NCI-H2029 treated with DMSO at 0.1 percent for 48 hours (cell line): ENCODE results near the gene POLE4.

ENCODE experiments used
- DNase-seq: peaks from one replicate; lab custom pipeline; 2025; lab: John Stamatoyannopoulos, UW

The POLE4 gene, protein sequence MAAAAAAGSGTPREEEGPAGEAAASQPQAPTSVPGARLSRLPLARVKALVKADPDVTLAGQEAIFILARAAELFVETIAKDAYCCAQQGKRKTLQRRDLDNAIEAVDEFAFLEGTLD

DNA sequence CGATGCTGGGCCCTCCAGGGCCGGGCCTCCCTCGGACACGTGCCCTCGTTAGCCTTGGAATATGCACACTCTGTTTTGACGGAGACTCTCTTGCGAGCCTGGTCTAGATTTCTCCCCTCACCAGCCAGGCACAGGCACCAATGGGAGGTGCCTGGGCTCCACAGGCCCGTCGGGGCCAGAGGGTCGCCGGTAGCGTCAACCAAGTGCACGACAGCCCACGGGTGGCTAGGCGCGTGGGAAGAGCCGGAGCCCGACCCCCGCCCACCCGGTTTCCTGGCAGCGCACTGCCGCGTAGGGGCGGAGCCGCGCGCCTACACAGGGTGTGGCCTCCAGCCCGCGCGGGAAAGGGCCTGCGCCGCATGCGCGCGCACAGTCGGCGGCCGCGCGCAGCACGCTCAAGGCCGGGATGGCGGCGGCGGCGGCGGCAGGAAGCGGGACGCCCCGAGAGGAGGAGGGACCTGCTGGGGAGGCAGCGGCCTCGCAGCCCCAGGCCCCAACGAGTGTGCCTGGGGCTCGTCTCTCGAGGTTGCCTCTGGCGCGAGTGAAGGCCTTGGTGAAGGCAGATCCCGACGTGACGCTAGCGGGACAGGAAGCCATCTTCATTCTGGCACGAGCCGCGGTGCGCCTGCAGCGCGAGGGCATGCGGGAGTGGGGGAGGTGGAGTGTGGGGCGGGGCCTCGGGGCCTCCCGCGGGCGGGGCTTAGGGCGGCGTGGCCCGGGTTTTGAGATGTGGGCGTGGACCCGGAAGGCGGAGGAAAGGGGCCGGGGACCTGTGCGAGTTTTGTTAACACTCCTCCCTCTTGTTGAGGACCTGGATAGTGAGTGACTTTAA lies at the start of gene POLE4:
Gene POLE4 (plus strand): TSS at position 370 of the 832 bp plus-strand sequence. CDS start 37 bp downstream, at position 407.
- peak; percentile 36 for DNase-seq

DNA sequence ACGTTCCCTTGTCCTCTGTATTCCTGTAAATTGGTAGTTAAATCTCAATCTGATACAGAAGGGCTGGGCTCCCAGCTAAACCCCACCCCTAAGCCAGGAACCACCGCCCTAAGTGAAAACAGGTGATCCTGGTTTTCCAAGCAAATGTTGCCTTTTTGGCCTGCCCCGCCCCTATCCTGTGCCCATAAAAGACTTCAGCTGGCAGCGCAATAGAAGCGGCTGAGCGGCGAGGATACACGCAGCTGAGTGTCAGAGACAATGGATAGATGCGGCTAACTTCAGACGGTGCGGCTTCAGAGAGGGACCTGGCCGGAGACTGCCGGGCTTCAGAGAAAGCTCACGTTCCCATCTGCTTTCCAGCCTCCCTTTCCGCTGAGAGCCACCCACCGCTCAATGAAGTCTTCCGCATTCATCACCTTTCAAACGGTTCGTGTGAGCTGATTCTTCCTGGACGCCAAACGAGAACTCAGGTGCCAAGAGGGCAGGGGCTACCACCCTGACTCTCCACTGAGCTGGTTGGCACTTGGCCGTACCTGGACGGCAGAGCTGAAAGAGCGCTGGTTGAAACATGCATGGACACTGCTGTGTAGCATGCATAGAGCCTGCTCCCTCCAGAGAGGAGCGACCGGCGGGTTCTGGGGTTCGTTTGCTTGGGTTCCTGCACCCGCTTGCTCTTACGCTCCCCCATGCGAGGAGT lies 49.5 kb upstream of the POLE4 start:
- DNase-seq: no peak

DNA sequence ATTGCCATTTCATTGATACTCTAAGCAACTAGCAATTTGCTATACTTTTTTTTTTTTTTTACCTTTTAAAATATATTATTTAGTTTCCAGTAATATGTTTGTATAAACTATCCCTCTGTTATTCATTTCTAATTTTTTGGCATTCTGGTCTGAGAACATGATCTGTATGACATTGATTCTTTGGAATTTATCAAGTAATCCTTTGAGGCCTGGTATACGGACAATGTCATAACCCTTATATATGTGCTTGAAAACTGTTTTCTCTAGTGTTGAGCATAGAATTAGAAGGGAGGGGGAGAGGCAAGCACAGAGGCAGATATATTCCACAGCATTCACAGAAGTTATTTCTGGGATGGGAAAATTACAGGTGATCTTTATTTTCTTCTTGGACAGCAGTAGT lies 48.2 kb upstream of the POLE4 start:
- no peak for DNase-seq

DNA sequence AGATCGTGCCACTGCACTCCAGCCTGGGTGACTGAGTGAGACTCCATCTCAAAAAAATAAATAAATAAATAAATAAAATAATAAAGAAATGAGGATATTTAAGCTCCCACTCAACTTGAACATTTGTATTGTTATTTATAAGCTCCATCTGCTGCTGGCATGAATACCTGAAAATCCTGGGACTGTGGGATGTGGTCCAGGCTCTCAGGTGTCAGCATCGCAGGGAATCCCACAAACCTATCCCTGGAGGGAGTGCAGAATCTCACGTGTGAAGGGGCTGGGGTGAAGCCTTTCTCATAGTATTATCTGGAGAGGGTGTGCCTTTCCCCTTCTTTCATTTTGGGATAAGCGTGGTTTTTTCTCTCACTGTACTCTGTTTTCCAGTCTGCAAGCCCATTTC lies 47.4 kb upstream of the POLE4 start:
- no peak for DNase-seq

DNA sequence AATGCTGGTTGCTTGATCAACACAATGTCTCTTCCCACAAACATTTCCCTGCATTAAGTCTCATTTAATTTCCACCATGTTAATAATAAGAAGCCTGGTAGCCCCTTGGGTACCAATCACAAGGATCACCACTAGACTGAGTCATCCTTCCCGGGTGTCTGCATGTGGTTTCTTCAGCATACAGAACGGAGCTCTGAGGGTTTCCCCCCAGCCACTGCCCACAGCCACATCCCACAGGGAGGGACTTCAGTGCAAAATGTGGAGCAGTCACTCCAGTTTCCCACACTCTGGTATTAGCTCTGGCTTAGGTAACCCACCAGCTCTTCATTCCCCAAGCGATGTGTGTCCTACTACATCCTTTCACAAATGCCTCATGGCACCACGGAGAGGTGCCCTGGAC lies 42.7 kb upstream of the POLE4 start:
- DNase-seq: no peak

DNA sequence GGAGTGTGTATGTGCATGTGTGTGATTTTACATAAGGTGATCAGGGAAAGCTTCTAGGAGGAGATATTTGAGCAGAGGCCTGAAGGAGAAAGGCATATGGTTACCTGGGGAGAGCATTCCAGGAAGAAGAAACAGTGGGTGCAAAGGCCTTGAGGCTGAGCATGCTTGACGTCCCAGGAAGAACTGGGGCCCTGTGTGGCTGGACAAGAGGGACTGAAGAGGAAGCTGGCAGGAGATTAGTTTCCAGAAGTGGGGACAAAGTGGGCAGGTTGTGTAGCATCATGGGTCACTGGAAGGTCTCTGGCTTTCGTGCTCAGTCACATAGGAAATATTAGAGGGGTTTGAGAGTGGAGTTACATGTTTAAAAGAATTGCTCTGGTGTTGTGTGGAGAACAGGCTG lies 42.0 kb upstream of the POLE4 start:
- DNase-seq: no peak

DNA sequence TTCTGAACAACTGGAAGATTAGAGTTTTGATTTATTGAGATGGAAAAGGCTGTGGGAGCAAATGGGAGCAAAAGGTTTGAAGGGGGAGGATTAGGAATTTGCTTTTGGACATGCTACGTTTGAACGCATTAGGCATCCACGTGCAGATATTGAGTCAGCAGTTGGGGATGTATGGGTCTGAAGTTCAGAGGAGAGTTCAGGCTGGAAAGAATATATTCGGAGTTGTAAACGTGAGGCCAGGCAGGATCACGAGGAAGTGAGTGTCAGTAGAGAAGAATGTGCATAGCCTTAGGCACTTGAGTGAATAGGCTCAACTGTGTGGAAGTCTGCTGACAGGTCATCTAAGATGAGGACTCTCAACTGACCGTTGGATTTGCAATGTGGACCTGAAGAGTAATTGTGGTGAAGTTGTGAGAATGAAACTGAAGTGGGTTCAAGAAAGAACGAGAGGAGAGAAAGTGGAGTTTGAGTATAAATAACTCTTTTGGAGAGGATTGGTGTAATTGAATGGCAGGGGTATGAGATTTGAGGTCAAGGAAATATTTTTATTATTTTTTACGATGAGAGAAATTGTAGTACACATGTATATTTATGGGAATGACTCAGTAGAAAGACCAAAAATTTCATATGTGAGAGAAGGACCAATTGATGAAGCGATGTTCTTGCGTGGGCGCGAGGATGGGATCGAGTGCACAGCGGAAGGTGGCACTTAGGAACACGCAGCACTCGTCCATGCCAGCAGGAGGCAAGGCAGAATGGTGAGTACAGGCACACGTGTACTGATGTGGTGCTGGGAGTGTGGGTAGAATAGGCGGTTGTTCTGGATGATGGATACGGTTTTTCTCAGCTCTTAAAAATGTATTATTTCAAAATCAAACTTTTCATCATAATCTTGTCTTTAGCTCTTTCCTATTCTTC lies 40.5 kb upstream of the POLE4 start:
- no peak for DNase-seq

DNA sequence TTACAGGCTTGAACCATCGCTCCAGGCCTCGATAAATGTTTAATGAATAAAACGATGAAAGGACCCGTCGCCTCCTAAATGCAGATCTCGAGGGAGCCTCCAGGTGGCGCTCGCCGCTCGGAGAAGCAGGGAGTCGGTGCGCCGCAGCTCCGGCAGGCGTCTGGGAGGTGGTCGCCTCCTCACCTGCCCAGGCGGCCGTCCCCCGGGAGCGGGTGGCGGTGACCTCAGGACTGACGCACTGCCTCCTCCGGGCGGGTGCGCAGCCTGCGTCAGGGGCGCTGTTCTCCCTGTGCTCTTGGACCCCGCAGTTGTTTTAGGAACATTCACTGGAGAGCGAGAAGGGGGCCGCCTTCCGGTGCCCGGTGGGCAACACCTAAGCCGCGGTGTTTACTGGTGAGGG lies 38.6 kb upstream of the POLE4 start:
- DNase-seq: no peak

DNA sequence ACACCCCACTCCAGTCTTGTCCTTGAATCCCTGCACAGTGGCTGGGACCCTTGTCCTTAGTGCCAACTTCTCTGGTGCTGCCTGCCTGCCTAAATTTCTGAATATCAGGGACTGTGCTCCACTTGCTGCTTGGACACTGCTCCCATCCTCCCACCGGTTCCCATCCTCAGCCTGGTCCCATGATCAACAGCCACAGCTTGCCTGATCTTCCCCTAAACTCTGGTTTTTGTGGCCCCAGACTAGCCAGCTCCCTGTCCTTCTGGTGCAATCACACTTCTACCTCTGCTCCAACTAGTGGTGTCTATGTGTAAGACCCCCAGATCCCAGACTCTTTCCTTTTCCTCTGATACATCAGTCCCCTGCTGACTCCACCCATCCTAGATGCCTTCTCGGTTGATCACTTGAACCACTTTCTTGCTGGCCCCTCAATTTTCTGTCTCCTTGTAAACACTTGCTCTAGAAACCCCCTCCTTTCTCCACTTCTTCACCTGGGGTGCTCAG lies 37.2 kb upstream of the POLE4 start:
- no peak for DNase-seq

DNA sequence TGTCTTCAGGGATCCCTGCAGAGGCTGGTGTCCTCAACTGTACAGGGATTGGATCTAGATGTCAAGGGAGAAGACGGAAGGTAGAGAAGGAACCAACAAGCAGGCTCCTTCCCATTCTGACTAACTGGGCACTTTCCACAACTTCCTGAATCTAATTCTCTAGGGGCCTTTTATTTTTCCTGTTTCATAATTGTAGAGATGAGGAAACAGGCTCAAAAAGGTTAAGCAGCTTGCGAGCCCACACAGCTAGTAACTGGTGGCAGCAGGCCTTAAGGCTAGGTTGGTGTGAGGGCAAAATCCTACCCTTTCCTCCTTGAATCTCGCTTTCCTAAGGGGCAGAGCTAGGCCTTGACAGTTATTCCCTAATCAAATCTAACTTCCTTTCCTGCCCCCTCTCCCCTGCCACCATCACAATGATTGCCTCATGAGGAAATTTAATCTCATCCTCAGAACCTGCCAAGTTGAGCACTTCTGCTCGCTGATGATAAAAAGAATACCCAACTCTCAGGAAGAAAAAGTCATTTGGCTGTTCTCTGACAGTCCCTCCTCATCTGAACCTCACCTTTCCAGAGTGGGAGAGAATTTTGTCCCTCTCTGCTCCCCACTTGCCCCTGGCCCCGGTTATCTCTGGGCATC lies 35.7 kb upstream of the POLE4 start:
- DNase-seq: no peak

DNA sequence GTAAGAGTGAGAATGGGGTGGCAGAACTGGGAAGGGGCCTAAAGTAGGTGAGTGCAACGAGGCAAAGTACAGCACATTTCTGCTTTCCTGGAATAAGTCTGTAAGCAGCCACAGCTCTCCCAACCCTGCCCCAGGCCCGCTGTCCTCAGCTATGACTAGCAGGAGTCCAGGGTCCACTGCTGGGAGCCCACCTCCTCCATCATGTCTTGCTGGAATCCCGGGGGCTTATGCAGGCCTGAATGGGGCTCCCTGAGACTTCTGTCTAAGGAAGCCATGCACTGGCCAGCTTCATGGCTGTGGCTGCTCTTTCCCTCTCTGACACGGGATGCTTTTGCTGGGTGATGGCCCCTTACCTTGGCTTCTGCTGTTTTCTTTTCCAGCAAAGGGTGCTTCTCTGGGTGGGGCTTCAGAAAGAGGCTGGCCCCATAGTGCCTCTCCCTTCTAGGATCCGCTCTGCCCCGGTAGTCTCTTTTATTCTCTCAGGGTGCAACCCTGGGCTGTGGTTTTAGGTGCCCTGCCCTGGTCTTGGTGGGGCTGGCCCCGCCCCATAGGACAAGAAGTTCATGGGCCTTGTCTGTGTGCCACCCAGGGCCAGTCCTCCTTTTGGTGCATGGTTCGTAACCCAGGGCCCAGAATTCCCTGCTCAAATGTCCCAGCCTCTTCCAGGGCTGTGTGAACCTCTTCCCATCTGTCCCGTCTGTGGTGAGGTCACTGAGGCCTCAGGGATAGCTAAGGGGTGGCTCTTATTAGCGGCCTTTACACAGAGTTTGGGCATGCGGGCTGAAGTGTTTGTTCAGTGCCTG lies 33.8 kb upstream of the POLE4 start:
- peak; percentile 16 for DNase-seq

DNA sequence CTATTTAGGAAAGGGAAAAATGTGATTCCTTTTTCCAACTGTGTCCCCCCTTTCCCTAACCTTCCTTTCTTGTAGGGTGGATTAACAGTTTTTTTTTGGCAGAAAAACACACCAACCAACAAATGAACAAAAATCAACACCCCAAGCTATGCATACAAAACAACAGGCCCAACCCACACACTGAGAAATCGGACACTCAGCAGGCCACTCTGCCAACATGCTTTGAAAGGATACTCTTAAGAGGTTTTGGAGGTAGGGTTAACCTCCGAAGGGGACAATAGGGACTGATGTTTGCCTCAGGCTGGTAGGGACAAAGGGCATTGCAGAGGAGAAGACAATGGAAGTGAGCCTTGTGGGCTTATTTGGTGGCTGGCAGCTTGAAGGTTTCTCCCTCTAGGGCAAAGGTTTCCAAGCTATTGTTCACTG lies 33.1 kb upstream of the POLE4 start:
- peak; percentile 76 for DNase-seq

DNA sequence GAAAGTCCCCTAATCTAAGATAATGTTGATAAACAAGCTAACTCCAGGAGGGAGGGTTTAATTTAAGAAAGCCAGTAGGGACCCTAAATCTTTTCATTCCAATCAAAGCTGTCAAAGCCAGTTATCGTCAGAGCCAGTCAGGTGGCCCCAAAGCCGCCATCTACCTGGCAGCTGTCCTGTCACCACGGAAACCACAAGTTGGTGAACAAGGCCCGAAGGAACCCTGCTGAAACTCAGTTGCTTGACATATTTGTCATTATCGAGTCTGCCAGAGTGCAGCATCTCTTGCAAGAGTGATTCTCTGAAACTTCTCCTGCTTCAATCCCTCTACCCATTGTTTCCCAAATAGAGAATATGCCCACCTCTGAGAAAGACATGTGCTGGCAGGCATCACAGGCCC lies 30.8 kb upstream of the POLE4 start:
- no peak for DNase-seq

DNA sequence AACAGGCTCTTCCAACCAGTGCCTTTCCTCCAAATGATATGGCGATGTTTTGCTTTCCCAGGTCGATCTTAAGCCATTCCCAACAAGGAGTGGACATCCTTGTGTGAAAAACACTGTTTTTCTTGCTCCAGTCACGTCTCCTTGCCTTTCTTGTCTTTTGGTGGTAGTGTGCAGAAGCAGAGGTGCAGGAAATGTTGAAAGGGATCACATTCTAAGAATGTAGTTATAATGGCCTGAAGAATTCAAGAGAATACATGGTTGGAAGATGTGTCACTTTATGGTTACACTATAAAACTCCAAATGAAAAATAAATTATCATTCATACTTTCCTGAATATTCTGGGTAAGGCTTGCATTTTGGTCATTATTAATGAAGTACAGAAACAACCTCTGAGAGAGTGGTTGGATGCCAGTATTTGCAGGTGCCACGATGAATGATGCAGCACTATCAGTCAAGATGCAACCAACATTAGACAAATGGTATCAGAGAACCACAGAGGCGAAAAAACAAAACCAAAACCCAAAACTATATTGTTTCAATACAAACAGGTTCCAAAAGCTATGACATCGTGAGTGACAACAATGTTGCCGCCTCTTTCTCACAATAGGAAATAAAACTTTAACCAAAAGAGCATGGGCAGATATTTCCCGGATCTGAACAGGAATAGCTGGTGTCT lies 27.5 kb upstream of the POLE4 start:
- DNase-seq: no peak

DNA sequence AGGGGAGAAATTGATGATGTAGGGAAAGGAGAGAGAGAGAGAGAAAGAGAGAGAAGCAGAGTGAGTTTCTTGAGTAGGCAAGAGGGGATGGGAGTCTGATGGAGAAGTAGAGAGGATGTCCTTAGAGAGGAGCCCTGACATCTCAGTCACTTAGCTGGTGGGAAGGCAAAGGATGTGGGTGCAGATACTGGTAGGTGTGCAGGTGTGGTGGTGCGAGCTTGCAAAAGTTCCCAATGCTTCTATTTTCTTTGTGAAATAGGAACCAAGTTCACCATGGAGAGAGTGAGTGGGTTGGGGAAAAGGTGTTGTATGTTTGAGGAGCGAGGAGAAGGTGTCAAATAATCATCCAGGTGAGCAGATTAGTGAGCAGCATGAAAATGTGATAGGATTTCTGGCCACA lies 26.5 kb upstream of the POLE4 start:
- DNase-seq: no peak

DNA sequence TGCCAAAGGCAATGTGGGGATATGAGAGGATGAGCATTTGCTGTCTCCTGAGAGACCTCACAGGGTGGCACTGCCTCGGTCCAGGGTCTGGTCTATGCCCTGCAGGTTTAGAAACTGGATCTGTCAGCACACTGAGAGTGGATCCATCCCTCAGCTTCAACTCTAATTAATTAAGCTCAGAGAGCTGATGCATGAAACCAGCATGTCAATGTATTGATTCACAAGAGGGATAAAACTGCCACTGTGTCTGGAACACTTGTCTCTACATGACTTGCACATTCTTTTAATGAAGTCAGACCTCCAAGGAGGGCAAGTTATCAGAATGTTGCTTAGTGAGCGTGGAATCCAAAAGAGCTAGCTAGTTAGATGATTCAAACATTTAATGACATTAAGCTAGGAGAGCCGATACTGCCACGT lies 22.5 kb upstream of the POLE4 start:
- no peak for DNase-seq

DNA sequence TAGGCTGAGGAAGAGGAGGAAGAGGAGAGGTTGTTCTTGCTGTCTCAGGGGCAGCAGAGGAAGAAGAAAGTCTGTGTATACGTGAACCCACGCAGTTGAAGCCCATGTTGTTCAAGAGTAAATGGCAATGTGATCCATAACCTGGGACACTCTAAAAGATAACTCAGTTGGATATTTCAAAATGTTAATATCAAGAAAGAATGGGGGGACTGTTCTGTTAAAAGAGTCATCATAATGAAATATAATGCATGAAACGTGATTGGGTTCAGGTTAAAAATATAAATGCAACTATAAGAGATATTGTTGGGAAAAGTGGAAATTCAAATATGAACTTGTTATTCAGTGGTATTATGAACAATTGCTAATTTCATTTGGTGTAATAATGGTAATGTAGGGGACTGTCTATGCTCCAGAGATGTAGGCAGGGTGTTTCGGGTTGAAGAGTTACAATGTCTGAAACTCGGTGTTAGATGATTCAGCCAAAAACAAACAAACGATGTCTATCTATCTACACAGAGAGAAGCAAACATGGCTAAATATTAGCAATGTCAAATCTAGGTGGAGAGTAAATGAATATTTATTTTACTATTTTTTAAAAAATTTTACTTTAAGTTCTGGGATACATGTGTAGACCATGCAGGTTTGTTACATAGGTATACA lies 21.1 kb upstream of the POLE4 start:
- DNase-seq: no peak

DNA sequence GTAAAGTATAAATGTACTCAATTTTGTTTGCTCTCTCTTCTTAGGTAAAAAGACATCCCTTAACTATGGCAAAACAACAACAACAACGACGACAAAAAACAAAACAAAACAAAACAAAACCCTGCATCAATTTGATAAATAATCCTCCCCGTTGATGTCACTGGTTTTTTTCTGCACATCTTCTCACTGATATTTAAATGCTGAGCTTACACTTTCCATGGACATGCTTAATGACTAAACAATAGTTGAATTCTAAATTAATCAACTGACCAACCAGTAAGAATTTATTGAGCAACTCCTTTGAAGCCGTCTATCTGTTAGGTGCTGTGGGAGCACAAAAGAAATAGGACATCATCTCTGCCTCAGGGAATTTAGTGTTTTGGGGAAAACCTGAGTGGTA lies 20.2 kb upstream of the POLE4 start:
- no peak for DNase-seq
